SIG-M5 (cell line): Measurements from ENCODE around the gene GLTPD2.

Experiments used
- DNase-seq: peaks from one replicate; lab custom pipeline; 2025; lab: John Stamatoyannopoulos, UW

The GLTPD2 gene

GRCh38 chr17:4788807-4789700 lies at the start of gene GLTPD2:
Gene GLTPD2 (plus strand): TSS chr17:4788964. CDS start chr17:4789012, 48 bp downstream.
- no peak for DNase-seq

GRCh38 chr17:4739122-4740024 lies 49.4 kb upstream of the GLTPD2 start, which contains the start of the genes CXCL16 and ZMYND15:
Gene CXCL16 (minus strand): TSS chr17:4739928. CDS start chr17:4739339, 589 bp downstream.
Gene ZMYND15 (plus strand): TSS chr17:4739833. CDS start chr17:4740549, 716 bp downstream.
- no peak for DNase-seq

- DNase-seq, result no peak
Measured at GRCh38 chr17:4740025-4740351, 48.8 kb upstream of the GLTPD2 start.

GRCh38 chr17:4740584-4740983 lies 48.2 kb upstream of the GLTPD2 start:
- no peak for DNase-seq

GRCh38 chr17:4741544-4741943 lies 47.2 kb upstream of the GLTPD2 start:
- DNase-seq, result no peak

DNA sequence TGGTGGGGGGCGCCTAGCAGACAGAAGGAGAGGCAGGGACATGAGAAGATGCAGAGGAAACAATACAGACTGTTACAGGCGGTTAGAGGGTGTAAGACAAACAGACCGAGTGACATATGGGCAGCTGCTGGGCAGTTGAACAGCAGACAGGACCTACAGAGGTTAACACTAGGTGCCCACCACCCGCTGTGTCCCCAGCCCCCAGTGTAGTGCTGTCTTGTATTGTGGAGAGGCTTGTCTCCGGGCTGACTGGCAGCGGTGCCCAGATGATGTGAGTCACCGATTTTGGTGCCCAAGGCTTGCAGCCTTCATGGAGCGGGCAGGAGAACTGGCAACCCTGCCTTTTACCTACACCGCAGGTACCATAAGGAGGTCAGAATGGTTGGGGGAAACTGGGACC lies 46.6 kb upstream of the GLTPD2 start:
- no peak for DNase-seq

GRCh38 chr17:4742629-4743028 lies 46.1 kb upstream of the GLTPD2 start:
- no peak for DNase-seq

- DNase-seq, result no peak
Measured at GRCh38 chr17:4743216-4743615, 45.5 kb upstream of the GLTPD2 start.

- no peak for DNase-seq
Measured at GRCh38 chr17:4743898-4744297, 44.9 kb upstream of the GLTPD2 start.

GRCh38 chr17:4744999-4745969 lies 43.5 kb upstream of the GLTPD2 start:
- DNase-seq, result no peak

- DNase-seq, result no peak
Measured at GRCh38 chr17:4747847-4748246, 40.9 kb upstream of the GLTPD2 start.

- no peak for DNase-seq
Measured at GRCh38 chr17:4748686-4749085, 40.1 kb upstream of the GLTPD2 start.

- DNase-seq, result no peak
Measured at GRCh38 chr17:4750606-4751005, 38.2 kb upstream of the GLTPD2 start.

- no peak for DNase-seq
Measured at GRCh38 chr17:4751932-4752331, 36.8 kb upstream of the GLTPD2 start.

DNA sequence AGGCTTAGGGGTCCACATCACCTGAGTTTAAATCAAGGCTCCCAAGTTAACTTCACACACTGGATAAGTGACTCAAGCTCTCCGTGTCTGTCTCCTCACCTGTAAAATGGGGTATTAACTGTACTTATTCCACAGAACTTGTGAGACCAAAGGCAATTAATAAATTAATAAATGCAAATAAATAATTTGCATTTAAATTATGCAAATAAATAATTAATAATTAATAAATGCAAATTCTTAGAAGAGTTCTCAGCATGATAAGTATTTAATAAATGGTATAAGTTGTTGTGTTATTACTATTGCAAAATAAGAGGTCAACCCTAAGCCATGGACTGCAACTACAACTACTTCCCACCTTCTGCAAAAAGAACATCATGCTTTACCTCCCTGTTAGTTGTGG lies 35.4 kb upstream of the GLTPD2 start:
- DNase-seq, result no peak

GRCh38 chr17:4759776-4760236 lies 29.0 kb upstream of the GLTPD2 start:
- DNase-seq, result no peak

- DNase-seq, result no peak
Measured at GRCh38 chr17:4764595-4764994, 24.2 kb upstream of the GLTPD2 start.

GRCh38 chr17:4766201-4766600 lies 22.6 kb upstream of the GLTPD2 start:
- no peak for DNase-seq

DNA sequence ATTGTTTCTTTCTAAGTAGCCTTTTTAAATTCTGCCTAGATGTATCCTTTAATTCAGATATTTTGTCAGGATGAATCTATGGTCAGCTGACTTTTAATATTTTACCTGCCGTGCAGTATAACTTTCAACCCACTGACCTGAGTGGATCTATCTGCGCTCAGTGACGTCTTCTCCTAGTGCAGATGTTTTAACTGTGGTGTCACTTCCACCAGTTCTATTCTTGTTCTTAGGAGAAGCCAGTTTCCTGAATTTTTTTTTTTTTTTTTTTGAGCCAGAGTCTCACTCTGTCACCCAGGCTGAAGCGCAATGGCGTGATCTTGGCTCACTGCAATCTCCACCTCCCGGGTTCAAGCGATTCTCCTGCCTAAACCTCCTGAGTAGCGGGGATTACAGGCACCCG lies 22.0 kb upstream of the GLTPD2 start:
- no peak for DNase-seq

DNA sequence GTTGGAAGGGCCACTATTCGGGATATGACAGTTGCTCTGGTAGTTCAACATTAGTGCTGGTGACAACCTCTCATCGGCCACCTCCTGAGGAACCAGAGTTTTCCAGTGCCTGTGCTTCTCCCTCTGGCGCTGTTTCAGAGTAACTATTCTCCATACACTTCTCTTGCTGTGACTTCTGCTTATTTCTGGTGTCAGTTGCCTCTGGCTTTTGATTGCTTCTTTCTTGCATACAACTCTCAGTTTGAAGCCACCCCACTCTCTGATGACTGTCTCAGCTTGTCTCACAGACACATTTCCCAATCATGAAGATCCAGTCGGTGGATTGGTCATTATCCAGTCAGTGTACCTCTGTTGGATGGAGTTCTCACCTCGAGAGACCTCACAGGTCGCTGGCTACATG lies 20.5 kb upstream of the GLTPD2 start:
- DNase-seq, result no peak

DNA sequence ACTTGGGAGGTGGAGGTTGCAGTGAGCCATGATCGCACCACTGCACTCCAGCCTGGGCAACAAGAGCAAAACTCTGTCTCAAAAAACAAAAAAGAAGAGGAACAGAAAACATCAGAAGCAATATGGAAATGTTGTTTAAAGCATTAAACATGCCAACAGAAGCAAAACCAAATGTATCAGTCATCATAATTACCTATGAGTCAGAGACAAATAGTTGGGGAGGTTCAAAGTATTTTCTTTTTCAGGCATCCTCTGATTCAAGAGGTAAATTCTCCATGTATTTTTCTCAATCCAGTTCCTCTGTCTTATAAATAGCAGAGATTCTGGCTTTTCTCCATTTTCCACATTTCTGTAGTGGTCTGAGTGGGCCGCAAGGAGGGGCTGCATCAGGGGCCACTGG lies 19.1 kb upstream of the GLTPD2 start:
- DNase-seq, result no peak
